Measurements from ENCODE around the gene NDUFAF8. TPM values are rescaled to one million over a fixed set of nuclear protein-coding genes. Genes with fewer than 3 reads are reported as not detected.

The NDUFAF8 gene
- total and polyA plus RNA-seq, 9 donors: 14.6 to 66.3 (median 33.9) TPM

GRCh38 chr17:81279278-81280275 lies 40.5 kb downstream of the NDUFAF8 start:
- intact Hi-C loops (cut with DNase I): no loop called here

GRCh38 chr17:81280571-81280970 lies 41.5 kb downstream of the NDUFAF8 start:
- no peaks in the 10 kb centered on the region for H3K36me3 ChIP-seq
- 91 to 92% (median 91%) methylated on average over 22 to 24 of the region's 24 CpGs for WGBS, 3 donors
- intact Hi-C loops (cut with DNase I): no loop called here
- no peak for TF ChIP-seq POLR2A (IDR thresholded peaks at IDR 0.05)
- TF ChIP-seq EP300 (IDR thresholded peaks at IDR 0.05): no peak
- H3K4me3 ChIP-seq: no peak overlapping the region
- H3K27ac ChIP-seq: no peak overlapping the region
- DNase-seq: no peak
- H3K4me1 ChIP-seq (ENCODE audit: insufficient read depth): peaks cover 11% of the 10 kb centered on the region
- no peaks in the 10 kb centered on the region for H3K27me3 ChIP-seq
- H3K9me3 ChIP-seq: no peaks in the 10 kb centered on the region

More at GRCh38 chr17:81279278-81280275, 40.5 kb downstream of the NDUFAF8 start:
- Histone ChIP-seq H3K9me3 (no peaks in the 10 kb centered on the region), H3K4me1 (ENCODE audit: insufficient read depth) (peaks cover 9% of the 10 kb centered on the region), H3K4me3 (no peak overlapping the region), H3K36me3 (no peaks in the 10 kb centered on the region), H3K27ac (no peak overlapping the region), H3K27me3 (no peaks in the 10 kb centered on the region)
- TF ChIP-seq EP300 (IDR thresholded peaks at IDR 0.05): no peak
- TF ChIP-seq POLR2A (IDR thresholded peaks at IDR 0.05): no peak
- no peak for TF ChIP-seq CTCF (IDR thresholded peaks at IDR 0.05)
- no peak for DNase-seq
- WGBS, 3 donors: 94 to 95% (median 95%) methylated on average over 50 of the region's 50 CpGs

GRCh38 chr17:81282141-81282540 lies 43.0 kb downstream of the NDUFAF8 start:
- intact Hi-C loops (cut with DNase I): no loop called here
- H3K9me3 ChIP-seq: no peaks in the 10 kb centered on the region
- TF ChIP-seq EP300 (IDR thresholded peaks at IDR 0.05) (no peak), POLR2A (IDR thresholded peaks at IDR 0.05) (no peak), CTCF (IDR thresholded peaks at IDR 0.05) (no peak)
- H3K4me3 ChIP-seq: no peak overlapping the region
- H3K27me3 ChIP-seq: no peaks in the 10 kb centered on the region
- H3K36me3 ChIP-seq: no peaks in the 10 kb centered on the region
- H3K27ac ChIP-seq: no peak overlapping the region
- DNase-seq: no peak
- H3K4me1 ChIP-seq (ENCODE audit: insufficient read depth): peaks cover 12% of the 10 kb centered on the region
- WGBS, 3 donors: 93 to 98% (median 94%) methylated on average over 32 to 33 of the region's 33 CpGs

DNA sequence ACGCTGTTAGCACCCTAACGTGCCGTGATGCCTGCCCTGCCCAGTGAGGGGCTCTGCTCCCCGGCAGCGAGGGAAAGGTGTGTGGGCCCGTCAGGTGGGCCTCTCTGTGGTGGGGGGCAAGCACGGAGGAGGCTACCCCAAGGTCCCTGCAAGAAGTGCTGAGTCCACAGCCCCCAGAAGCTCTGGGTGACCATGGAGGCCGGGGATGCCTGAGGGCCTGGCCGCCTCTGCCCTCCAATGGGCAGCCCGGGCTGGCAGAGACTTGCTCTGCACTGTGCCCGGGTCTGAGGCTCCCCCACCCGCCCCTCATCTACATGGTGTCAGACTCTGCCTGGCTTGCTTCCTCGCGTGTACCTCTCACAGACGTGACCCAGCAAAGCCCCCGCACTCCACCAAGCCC lies 43.8 kb downstream of the NDUFAF8 start:
- TF ChIP-seq CTCF (IDR thresholded peaks at IDR 0.05) (no peak), EP300 (IDR thresholded peaks at IDR 0.05) (no peak), POLR2A (IDR thresholded peaks at IDR 0.05) (no peak)
- 92 to 93% (median 93%) methylated on average over 16 of the region's 16 CpGs for WGBS, 3 donors
- intact Hi-C loops (cut with DNase I): no loop called here
- H3K27ac ChIP-seq: no peak overlapping the region
- H3K36me3 ChIP-seq: no peaks in the 10 kb centered on the region
- H3K9me3 ChIP-seq: no peaks in the 10 kb centered on the region
- no peak overlapping the region for H3K4me3 ChIP-seq
- no peaks in the 10 kb centered on the region for H3K27me3 ChIP-seq
- peaks cover 9% of the 10 kb centered on the region for H3K4me1 ChIP-seq (ENCODE audit: insufficient read depth)
- no peak for DNase-seq
